GM23338 (cell line): ENCODE data around the gene MBD5. TPM values are rescaled to one million over a fixed set of nuclear protein-coding genes. Genes with fewer than 3 reads are reported as not detected.

Experiments
- ATAC-seq: fragments of 200-7000 bp; cut with Tn5 transposase; 3 replicates; pipeline ENCODE4 v1.9.1; 2020
- DNase-seq: peaks from one replicate; pipeline ENCODE4 v3.0.0-alpha.2; 2015; ENCODE audit warnings: low spot score
- H2AFZ ChIP-seq: fragments of 200-600 bp; sonication (generic); 2 replicates; pipeline ENCODE4 v1.8.0; 2016; ENCODE audit warnings: antibody characterized with exemption, mild to moderate bottlenecking, moderate library complexity
- H3F3A ChIP-seq: fragments of 200-600 bp; sonication (generic); replicated peaks from 2 replicates; pipeline ENCODE4 v1.8.0; 2017; ENCODE audit warnings: antibody characterized with exemption, mixed run types, low read depth
- H3K27ac ChIP-seq: fragments of 200-600 bp; sonication (generic); 2 replicates; pipeline ENCODE4 v1.6.1; 2016; ENCODE audit warnings: low read depth
- H3K27me3 ChIP-seq: fragments of 200-600 bp; sonication (generic); 2 replicates; pipeline ENCODE4 v1.8.0; 2016; ENCODE audit warnings: mild to moderate bottlenecking, mixed run types, moderate library complexity; ENCODE audit not compliant: insufficient read depth
- H3K36me3 ChIP-seq: fragments of 200-600 bp; sonication (generic); 2 replicates; pipeline ENCODE4 v1.8.0; 2016; ENCODE audit warnings: mild to moderate bottlenecking; ENCODE audit not compliant: insufficient read depth
- H3K4me1 ChIP-seq: fragments of 200-600 bp; sonication (generic); 2 replicates; pipeline ENCODE4 v1.8.0; 2016; ENCODE audit warnings: mild to moderate bottlenecking, moderate library complexity; ENCODE audit not compliant: insufficient read depth
- H3K4me2 ChIP-seq: fragments of 200-600 bp; sonication (generic); 2 replicates; pipeline ENCODE4 v1.7.1; 2017; ENCODE audit warnings: mixed run types
- H3K4me3 ChIP-seq: fragments of 200-600 bp; sonication (generic); 2 replicates; pipeline ENCODE4 v1.6.1; 2016; ENCODE audit warnings: mixed run types
- H3K79me2 ChIP-seq: fragments of 200-600 bp; sonication (generic); replicated peaks from 2 replicates; pipeline ENCODE4 v1.8.0; 2017; ENCODE audit warnings: mild to moderate bottlenecking; ENCODE audit not compliant: insufficient read depth
- H3K9me2 ChIP-seq: fragments of 200-600 bp; sonication (generic); 2 replicates; pipeline ENCODE4 v1.8.0; 2017; ENCODE audit not compliant: insufficient read depth
- H4K20me1 ChIP-seq: fragments of 200-600 bp; sonication (generic); replicated peaks from 2 replicates; pipeline ENCODE4 v1.8.0; 2017; ENCODE audit warnings: mild to moderate bottlenecking; ENCODE audit not compliant: insufficient read depth
- H3K27ac Mint-ChIP-seq: 2 replicates; pipeline ENCODE4 v1.8.0; 2020; ENCODE audit warnings: inconsistent platforms, mild to moderate bottlenecking, moderate library complexity, mixed read lengths
- H3K27me3 Mint-ChIP-seq: 3 replicates; pipeline ENCODE4 v1.8.0; 2022; ENCODE audit warnings: low read depth, mild to moderate bottlenecking, moderate library complexity, mixed read lengths, inconsistent platforms; ENCODE audit not compliant: insufficient read depth, poor library complexity
- H3K36me3 Mint-ChIP-seq: 3 replicates; pipeline ENCODE4 v1.8.0; 2021; ENCODE audit warnings: low read depth, mild to moderate bottlenecking, inconsistent platforms, moderate library complexity, mixed read lengths
- H3K4me1 Mint-ChIP-seq: 3 replicates; pipeline ENCODE4 v1.8.0; 2020; ENCODE audit warnings: mild to moderate bottlenecking, inconsistent platforms, mixed read lengths
- H3K4me3 Mint-ChIP-seq: 3 replicates; pipeline ENCODE4 v1.8.0; 2021; ENCODE audit warnings: moderate library complexity, mild to moderate bottlenecking, inconsistent platforms, mixed read lengths
- H3K9me3 Mint-ChIP-seq: 3 replicates; pipeline ENCODE4 v1.8.0; 2020; ENCODE audit warnings: moderate library complexity, mild to moderate bottlenecking, inconsistent platforms, mixed read lengths
- CTCF ChIP-seq, 2 experiments: fragments of 200-600 bp in 1 of 2; sonication (generic) in 1 of 2; conservative IDR thresholded peaks; 2 replicates each; pipeline versions ENCODE4 v1.5.1 to v1.6.1; 2016 to 2017; ENCODE audit warnings: antibody characterized with exemption in 2 of 2, low read depth in 2 of 2, mild to moderate bottlenecking in 2 of 2, moderate library complexity in 1 of 2
- EZH2 ChIP-seq: fragments of 200-600 bp; sonication (generic); IDR thresholded peaks from one replicate; pipeline ENCODE4 v1.8.0; 2017; ENCODE audit warnings: antibody characterized with exemption, mild to moderate bottlenecking, low read depth; ENCODE audit not compliant: unreplicated experiment
- JUNB ChIP-seq: IDR thresholded peaks from one replicate; pipeline ENCODE4 v1.6.1; 2016; ENCODE audit warnings: antibody characterized with exemption; ENCODE audit not compliant: unreplicated experiment
- POLR2AphosphoS5 ChIP-seq: IDR thresholded peaks from 2 replicates; pipeline ENCODE4 v1.6.1; 2016; ENCODE audit warnings: antibody characterized with exemption, low read depth
- STAT1 ChIP-seq: IDR thresholded peaks from one replicate; pipeline ENCODE4 v1.6.1; 2016; ENCODE audit warnings: antibody characterized with exemption; ENCODE audit not compliant: unreplicated experiment
- ZNF114 ChIP-seq: fragments of 250-450 bp; sonication (Bioruptor Pico); IDR thresholded peaks from 2 replicates; pipeline ENCODE4 v1.5.0; 2020; ENCODE audit warnings: mild to moderate bottlenecking, moderate library complexity
- polyA plus RNA-seq: library from polyadenylated mRNA; unstranded; fragments of >200 nt; fragmentation: Nextera tagmentation; extraction: Ambion mirVana; gene quantifications from 2 replicates; pipeline ENCODE4 v1.2.1, GENCODE V29; 2016
- total RNA-seq: library from RNA; depleted of rRNA; stranded (reverse); fragments of >200 nt; shearing (Covaris generic); gene quantifications from 2 replicates; pipeline ENCODE4 v1.2.3, GENCODE V29; 2014
- TF ChIP-seq, protein P1 (sequence below): IDR thresholded peaks from one replicate; pipeline ENCODE4 v1.6.1; 2018; ENCODE audit warnings: antibody characterized with exemption; ENCODE audit not compliant: unreplicated experiment
- TF ChIP-seq, protein P2 (sequence below): fragments of 250-450 bp; sonication (Bioruptor Pico); IDR thresholded peaks from 2 replicates; pipeline ENCODE4 v1.5.0; 2020; ENCODE audit warnings: mild to moderate bottlenecking, moderate library complexity

MBD5 gene
- total and polyA plus RNA-seq, 2 experiments from 2014 or later = 16.2 to 23.1 TPM

- TF ChIP-seq, protein P1, sequence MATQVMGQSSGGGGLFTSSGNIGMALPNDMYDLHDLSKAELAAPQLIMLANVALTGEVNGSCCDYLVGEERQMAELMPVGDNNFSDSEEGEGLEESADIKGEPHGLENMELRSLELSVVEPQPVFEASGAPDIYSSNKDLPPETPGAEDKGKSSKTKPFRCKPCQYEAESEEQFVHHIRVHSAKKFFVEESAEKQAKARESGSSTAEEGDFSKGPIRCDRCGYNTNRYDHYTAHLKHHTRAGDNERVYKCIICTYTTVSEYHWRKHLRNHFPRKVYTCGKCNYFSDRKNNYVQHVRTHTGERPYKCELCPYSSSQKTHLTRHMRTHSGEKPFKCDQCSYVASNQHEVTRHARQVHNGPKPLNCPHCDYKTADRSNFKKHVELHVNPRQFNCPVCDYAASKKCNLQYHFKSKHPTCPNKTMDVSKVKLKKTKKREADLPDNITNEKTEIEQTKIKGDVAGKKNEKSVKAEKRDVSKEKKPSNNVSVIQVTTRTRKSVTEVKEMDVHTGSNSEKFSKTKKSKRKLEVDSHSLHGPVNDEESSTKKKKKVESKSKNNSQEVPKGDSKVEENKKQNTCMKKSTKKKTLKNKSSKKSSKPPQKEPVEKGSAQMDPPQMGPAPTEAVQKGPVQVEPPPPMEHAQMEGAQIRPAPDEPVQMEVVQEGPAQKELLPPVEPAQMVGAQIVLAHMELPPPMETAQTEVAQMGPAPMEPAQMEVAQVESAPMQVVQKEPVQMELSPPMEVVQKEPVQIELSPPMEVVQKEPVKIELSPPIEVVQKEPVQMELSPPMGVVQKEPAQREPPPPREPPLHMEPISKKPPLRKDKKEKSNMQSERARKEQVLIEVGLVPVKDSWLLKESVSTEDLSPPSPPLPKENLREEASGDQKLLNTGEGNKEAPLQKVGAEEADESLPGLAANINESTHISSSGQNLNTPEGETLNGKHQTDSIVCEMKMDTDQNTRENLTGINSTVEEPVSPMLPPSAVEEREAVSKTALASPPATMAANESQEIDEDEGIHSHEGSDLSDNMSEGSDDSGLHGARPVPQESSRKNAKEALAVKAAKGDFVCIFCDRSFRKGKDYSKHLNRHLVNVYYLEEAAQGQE = no peak
- TF ChIP-seq CTCF (conservative IDR thresholded peaks at IDR 0.05; ENCODE audit: low read depth in 2 of 2) (no peak), ZNF114 (CRISPR knock-in tag) (no peak)
Observed at GRCh38 chr2:148300544-148300943, 279.7 kb downstream of the MBD5 start (continued).

DNA sequence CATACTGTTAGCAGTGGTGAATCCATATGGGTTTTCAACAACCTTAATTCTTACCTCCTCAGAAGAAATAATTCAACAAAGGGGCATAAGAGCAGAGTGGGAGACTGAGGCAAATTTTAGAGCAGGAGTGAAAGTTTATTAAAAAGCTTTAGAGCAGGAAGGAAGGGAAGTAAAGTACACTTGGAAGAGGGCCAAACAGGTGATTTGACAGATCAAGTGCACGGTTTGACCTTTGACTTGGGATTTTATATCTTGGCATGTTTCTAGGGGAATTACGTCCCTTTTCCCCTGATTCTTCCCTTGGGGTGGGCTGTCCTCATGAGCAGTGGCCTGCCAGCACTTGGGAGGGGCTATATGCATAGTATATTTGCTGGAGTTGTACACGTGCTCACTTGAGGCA lies 280.5 kb downstream of the MBD5 start:
- H3K4me1 Mint-ChIP-seq = peaks cover 51% of the 10 kb centered on the region
- no peaks in the 10 kb centered on the region for H3K36me3 ChIP-seq
- H3K4me3 Mint-ChIP-seq = no peak overlapping the region
- 0 out of 3 replicates have a peak, but pooled peaks cover 3% of the 10 kb centered on the region for H3K36me3 Mint-ChIP-seq
- no peak for ATAC-seq
- H3K79me2 ChIP-seq = no peaks in the 10 kb centered on the region
- no peak overlapping the region for H3K4me3 ChIP-seq
- H3K9me3 Mint-ChIP-seq = no peaks in the 10 kb centered on the region
- H3K4me1 ChIP-seq = peaks cover 48% of the 10 kb centered on the region
- 0 out of 2 replicates have a peak, but pooled peaks cover 4% of the 10 kb centered on the region for H3K9me2 ChIP-seq
- H3K27ac Mint-ChIP-seq = peak overlapping the region; percentile 53; the same call in 1 of the 2 replicates
- no peak overlapping the region for H2AFZ ChIP-seq
- TF ChIP-seq, protein P2, sequence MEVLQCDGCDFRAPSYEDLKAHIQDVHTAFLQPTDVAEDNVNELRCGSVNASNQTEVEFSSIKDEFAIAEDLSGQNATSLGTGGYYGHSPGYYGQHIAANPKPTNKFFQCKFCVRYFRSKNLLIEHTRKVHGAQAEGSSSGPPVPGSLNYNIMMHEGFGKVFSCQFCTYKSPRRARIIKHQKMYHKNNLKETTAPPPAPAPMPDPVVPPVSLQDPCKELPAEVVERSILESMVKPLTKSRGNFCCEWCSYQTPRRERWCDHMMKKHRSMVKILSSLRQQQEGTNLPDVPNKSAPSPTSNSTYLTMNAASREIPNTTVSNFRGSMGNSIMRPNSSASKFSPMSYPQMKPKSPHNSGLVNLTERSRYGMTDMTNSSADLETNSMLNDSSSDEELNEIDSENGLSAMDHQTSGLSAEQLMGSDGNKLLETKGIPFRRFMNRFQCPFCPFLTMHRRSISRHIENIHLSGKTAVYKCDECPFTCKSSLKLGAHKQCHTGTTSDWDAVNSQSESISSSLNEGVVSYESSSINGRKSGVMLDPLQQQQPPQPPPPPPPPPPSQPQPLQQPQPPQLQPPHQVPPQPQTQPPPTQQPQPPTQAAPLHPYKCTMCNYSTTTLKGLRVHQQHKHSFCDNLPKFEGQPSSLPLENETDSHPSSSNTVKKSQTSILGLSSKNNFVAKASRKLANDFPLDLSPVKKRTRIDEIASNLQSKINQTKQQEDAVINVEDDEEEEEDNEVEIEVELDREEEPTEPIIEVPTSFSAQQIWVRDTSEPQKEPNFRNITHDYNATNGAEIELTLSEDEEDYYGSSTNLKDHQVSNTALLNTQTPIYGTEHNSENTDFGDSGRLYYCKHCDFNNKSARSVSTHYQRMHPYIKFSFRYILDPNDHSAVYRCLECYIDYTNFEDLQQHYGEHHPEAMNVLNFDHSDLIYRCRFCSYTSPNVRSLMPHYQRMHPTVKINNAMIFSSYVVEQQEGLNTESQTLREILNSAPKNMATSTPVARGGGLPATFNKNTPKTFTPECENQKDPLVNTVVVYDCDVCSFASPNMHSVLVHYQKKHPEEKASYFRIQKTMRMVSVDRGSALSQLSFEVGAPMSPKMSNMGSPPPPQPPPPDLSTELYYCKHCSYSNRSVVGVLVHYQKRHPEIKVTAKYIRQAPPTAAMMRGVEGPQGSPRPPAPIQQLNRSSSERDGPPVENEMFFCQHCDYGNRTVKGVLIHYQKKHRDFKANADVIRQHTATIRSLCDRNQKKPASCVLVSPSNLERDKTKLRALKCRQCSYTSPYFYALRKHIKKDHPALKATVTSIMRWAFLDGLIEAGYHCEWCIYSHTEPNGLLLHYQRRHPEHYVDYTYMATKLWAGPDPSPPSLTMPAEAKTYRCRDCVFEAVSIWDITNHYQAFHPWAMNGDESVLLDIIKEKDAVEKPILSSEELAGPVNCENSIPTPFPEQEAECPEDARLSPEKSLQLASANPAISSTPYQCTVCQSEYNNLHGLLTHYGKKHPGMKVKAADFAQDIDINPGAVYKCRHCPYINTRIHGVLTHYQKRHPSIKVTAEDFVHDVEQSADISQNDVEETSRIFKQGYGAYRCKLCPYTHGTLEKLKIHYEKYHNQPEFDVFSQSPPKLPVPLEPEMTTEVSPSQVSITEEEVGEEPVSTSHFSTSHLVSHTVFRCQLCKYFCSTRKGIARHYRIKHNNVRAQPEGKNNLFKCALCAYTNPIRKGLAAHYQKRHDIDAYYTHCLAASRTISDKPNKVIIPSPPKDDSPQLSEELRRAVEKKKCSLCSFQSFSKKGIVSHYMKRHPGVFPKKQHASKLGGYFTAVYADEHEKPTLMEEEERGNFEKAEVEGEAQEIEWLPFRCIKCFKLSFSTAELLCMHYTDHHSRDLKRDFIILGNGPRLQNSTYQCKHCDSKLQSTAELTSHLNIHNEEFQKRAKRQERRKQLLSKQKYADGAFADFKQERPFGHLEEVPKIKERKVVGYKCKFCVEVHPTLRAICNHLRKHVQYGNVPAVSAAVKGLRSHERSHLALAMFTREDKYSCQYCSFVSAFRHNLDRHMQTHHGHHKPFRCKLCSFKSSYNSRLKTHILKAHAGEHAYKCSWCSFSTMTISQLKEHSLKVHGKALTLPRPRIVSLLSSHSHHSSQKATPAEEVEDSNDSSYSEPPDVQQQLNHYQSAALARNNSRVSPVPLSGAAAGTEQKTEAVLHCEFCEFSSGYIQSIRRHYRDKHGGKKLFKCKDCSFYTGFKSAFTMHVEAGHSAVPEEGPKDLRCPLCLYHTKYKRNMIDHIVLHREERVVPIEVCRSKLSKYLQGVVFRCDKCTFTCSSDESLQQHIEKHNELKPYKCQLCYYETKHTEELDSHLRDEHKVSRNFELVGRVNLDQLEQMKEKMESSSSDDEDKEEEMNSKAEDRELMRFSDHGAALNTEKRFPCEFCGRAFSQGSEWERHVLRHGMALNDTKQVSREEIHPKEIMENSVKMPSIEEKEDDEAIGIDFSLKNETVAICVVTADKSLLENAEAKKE (CRISPR knock-in tag) = no peak
- TF ChIP-seq STAT1 = no peak
- no peak for TF ChIP-seq POLR2AphosphoS5
- TF ChIP-seq EZH2 = no peak
- no peak for TF ChIP-seq JUNB
- no peaks in the 10 kb centered on the region for H4K20me1 ChIP-seq
- H3K27me3 Mint-ChIP-seq = peaks cover 2% of the 10 kb centered on the region
- no peaks in the 10 kb centered on the region for H3F3A ChIP-seq
- H3K27ac ChIP-seq = no peak overlapping the region
- DNase-seq = no peak
- no peaks in the 10 kb centered on the region for H3K27me3 ChIP-seq
- 0 out of 2 replicates have a peak overlapping the region, but pooled peaks have one; percentile 68 for H3K4me2 ChIP-seq
